Activated T-helper 1 cell treated with Interleukin-2 at 50 U/mL for 16 hours (primary cell): ENCODE results near the gene IL9.
"Not testable (repeated sequence)": the region's sequence is repeated elsewhere in the genome, so short reads cannot be mapped to it uniquely, and the experiment has no call there.

ENCODE experiments used
- DNase-seq: peaks from one replicate; pipeline ENCODE4 v3.0.0-alpha.2; 2020; ENCODE audit warnings: low read depth

IL9 gene

DNA sequence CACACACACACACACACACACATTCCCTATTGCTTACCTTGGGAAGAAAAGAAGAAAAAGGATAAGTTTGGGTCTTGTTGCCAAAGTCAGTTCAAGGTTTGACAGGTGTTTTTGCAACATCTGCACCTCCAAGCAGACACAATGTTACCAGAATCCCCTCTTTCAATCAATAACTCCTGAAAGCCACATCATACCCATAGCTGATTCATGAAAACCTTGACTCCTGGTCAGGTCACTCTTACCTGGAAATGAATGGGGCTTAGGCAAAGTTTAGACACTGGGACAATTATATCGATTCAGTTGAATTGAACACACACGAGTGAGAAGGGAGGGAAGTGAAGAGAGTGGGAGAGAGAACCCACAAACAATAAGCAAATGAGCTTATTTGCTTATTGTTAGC lies 27.0 kb downstream of the IL9 start:
- DNase-seq = no peak

DNA sequence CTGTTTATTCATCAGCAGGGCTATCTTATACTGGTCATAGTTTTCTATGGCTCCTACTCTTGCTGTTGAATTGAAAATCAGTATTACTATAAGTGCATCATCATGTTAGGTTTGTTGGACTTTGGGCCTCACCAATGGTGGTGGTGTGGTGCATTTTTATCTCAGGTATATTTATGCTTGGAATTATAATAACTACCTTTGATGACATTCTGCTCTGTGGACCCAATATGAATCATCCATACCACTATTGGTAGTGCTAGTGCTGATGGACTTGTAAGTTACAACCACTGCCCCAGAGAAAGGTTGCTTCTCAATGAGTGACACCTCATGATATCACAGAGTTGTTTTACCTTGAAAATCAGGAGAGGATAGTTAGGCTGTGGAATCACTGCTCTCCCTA lies 28.0 kb downstream of the IL9 start:
- no peak for DNase-seq

DNA sequence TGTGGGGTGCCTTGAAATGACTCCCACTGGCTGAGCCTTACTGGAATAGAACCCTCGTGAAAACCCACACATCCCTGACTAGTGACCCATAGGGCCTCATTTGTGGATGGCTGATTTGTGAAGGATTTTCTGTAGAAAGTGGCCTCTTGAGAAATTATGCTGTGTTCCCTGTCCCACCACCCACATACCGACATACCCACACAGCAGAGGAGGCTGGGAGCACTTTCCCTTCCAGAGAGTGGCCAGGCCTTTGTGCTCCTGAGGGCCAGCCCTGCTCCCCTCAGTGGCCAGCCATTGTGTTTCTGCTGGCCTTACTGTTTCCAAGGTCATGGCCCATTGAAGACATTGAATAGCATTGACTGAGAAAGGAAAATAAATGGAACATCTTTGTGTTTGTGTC lies 29.6 kb downstream of the IL9 start:
- no peak for DNase-seq

DNA sequence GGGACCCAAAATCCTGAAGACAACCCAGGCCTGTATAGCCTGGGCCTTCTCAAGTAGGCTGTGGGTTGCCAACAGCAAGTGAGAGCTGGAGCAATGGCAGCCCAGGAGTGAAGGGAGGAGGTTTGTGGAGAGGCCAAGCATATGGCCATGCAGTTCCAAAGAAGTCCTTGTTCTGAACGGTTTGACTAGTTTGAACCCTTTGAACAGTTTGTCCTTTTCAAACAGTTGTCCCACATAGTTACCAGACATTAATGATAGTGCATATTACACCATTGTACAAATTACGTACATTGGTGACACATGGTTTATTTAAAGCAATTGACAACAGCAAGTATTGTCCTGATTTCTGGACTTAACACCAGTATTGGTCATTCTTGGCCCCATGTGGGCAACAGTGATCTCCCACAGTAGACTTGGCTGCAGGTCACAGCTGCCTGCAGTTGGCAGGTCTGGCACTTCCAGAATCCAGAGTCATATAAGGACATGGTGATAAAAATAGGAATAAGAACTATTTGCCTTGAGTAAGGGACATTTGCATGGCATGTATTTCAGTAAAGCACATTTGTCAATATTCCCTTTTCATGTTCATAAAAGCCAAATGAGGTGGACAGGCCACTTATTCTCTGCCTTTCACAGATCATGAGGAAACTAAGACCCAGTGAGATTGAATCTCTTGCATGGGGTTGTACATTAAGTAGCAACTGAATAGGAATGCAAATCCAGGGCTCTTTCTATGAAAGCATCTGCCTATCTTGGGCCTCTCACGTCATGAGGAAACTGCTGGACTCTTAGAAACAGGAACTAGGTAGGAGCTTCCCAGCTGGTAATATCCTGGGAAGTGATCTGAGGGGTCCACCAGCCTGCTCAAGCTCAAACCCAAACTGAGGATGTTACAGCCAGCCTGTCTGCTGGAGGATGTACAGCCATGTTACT lies 30.9 kb downstream of the IL9 start:
- no peak for DNase-seq

DNA sequence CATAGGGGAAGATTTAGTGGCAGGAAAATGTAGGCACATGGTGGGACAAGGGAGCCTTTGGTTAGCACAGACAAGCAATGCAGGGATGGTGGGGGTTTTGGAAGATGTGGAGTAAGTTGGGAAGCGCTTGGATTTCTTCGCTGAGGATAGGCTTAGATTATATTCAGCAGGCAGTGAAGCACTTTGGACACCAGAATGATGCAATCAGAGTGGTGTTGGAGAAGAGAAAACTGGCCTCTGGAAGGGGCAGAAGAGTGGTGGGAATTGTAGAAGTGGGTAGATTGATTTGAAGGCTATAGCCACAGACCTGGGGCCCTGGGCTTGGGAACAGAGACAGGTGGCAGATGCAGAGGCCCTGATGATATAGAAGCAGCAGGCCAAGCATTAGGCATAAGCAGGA lies 32.9 kb downstream of the IL9 start:
- no peak for DNase-seq

DNA sequence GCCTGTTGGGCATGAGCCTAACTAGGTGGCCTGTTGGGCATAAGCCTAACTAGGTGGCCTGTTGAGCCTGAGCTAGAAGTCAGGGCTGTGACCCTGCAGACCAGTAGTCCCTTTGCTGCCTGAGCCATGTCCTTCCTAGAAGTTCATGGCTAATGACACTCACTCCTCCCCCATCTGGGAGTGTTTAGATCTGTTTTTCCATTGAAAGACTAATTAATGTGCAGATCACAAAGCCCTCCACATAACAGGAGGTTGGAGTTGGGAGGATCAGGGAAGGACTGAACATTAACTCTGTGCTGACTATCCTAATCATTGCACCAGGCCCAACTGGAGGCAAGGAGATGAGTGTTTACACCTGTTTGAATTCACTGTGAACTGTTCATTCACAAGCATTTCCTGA lies 33.6 kb downstream of the IL9 start:
- no peak for DNase-seq

DNA sequence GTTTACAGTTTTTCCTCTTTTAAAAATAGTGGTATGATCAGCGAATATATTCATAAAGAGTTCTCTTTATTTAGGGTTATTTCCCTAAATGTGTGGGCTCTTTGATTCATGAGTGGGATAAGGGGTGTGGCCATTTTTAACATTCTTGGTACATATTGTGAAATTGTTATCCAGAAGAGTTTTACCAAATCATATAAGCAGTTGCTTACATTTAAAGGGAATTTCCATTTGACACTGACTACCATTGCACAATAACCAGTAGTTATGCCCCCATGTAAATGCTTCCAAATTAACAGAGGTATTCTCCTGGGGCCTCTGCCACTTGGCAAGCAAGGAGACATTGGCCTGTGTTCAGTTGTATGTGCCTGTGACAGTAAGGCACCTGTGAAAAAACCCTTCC lies 34.0 kb downstream of the IL9 start:
- DNase-seq = no peak

DNA sequence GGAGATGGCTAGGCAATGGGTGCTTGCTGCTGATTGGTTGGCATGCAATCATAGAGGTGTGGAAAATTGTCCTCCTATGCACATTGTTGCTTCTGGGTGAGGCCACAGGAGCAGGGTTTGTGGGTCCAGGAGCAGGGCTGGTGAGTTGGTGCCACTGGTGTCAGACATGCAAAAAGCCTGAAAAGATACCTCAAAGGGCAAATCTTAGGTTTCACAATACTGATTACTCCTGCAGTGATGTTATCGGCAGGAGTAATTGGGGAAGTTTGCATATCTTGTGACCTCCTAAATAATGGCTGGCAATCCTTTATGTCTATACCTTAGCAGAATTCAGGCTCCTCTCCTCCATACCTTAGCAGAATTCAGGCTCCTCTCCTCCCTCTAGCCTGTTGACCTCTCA lies 36.0 kb downstream of the IL9 start:
- DNase-seq = no peak

DNA sequence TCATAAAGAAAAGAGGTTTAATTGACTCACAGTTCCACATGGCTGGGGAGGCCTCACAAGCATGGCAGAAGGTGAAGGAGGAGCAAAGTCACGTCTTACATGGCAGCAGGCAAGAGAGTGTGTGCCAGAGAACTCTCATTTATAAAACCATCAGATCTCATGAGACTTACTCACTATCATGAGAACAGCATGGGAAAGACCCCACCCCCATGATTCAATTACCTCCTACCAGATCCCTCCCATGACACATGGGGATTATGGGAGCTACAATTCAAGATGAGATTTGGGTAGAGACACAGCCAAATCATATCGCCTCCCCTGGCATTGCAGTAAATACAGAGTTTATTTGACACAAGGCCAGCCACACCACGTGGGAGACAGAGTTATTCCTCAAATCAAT lies 36.5 kb downstream of the IL9 start:
- DNase-seq = not testable (repeated sequence)

DNA sequence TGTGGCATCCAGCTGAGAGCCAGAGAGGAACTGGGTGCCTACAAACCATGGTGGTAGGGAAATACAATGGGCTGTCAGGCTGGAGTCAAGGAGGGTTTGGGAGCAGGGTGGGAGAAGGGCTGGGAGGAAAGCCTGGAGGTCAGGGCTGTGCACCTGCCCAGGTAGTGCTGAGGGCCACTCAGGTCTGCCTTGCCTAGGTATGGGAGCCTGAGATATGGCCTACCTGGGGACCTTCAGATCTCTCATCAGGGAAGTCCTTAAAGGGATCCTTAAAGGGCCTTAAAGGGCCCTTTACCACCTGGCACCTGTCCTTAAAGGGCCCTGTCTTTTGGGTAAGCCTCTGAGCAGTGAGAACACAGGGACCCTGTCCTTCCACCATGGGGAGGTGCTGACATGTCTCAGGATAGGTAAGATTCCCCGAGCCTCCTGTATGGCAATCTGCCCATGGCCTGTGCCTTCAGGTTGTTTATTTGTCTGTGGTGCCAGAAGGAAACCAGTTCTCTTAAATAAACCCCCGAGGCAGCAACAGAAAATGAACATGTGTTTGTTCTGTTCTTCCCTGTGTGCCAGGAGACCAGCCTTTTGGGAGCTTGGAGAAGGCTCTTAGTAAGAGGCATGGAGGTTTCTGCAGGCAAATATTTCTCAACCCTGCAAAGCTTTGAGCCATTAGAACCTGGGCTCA lies 37.9 kb downstream of the IL9 start:
- DNase-seq = no peak

DNA sequence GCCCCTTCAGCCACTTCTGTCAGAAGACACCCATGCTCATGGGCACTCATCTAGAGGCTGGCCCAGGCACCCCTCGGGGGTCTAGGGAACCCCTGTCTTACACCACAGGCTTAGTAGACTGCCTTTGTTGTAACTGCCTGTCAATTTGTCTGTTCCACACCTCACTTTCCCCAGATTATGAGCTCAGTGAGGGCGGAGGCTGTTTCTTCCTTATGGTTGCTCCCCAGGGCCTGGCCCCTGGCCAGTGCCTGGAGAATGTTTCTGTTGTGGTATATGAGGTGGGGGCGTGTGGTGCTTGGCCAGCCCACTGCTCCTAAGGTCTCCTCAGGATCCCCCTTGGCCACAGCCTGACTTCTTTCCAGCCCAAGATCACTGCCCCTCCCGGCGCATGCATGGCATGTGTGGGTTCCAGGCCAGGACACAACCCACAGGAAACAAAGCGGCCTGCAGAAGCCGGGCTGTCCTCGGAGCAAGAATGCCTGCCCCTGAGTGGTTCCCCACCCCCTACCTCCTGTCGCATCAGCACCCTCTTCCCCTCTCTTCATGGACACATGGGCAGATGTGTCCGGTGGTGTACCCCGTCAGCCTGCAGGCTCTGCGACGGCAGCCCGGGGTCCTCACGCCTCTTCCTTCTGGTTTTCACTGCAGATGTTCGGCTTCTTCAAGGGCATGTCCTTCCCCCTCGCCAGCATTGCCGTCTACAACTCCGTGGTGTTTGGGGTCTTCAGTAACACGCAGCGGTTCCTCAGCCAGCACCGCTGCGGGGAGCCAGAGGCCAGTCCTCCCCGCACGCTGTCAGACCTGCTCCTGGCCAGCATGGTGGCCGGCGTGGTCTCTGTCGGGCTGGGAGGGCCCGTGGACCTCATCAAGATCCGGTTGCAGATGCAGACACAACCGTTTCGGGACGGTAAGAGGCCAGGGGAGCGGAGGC lies 43.5 kb downstream of the IL9 start:
- DNase-seq = no peak

DNA sequence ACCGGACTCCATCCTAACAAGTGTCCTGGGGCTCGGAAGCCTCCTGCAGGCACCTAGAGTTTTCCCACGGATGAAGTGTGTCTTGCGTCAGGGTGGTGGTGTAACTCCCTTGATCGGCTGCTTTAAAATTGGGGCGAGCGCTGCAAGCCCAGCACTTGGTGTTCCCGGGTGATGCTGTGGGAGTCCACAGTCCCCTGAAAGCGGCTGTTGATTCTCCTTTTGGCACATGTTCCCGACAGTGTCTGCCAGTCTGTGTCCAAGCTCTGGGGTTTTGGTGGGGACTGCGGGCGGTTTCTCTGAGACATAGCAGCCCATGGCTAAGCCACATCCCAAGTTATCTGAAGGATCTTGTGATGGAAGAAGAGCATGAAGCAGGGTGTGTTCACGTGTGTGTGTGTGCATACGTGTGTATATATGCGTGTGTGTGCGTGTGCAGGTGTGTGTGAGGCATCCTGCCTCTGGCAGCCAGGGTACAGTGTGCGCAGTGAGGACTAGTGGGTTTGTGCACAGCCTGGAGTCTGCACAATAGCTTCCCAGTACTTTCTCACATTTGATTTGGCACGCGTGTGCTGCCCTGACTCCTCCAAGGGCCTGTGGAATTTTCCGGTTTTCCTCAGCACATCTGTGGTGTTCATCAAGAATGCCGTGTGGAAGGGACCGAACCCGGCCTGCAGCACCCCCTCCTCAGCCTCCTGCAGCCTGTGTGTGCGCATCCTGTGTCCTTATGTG lies 44.3 kb downstream of the IL9 start:
- DNase-seq = no peak

DNA sequence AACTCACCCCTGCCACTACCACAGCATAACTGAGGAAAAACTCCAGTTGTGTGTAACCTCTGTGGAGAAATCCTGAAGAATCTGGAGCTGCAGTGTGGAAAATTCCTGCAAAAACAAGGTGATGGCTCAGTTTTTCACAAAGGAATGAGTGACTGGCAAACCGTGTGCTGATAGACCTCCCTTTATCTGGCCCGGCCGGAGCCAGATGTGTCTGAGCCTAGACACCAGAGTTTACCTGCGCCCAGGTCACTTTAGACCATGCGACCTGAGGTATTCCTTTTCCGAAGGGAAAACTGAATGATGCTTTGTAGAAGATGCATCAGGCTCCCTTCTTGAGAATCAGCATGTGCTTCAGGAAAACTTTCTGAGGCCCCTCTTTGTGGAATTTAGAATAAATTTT lies 45.0 kb downstream of the IL9 start:
- no peak for DNase-seq

DNA sequence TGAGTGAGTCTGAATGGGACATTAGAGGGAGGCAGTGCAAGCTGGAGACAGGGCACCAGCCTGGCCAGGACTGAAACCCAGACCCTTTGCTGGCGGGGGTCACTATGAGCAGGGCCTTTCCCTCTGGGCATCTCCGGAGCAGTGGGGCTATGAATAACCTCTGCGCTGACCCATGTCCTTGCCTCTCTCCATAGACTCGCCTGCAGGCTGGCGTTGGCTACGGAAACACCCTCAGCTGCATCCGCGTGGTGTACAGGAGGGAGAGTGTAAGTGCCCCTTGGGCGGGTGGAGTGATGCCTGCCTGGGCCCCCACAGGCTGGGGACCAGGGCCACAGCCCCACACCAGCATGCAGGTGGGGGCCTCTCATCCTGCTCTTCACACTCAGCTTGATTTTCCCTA lies 45.4 kb downstream of the IL9 start:
- no peak for DNase-seq

DNA sequence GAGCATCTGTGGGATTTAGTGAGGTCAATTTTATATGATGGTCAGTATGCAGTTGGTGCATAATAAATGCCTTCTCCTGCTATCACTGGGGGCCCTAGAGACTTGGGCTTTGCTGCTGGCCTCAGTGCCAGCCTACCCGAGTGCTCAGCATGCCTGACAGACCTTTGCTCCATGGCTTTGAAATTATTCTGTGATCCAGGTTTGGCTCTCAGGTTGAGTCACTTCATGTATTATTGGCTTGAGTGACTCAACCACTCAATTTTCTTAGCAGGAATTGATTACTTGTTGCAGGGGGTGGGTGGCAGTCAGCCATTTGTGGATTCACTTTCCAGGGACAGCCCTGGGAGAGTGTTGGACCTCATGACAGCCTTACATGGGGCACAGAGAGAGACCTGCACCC lies 47.7 kb downstream of the IL9 start:
- no peak for DNase-seq

DNA sequence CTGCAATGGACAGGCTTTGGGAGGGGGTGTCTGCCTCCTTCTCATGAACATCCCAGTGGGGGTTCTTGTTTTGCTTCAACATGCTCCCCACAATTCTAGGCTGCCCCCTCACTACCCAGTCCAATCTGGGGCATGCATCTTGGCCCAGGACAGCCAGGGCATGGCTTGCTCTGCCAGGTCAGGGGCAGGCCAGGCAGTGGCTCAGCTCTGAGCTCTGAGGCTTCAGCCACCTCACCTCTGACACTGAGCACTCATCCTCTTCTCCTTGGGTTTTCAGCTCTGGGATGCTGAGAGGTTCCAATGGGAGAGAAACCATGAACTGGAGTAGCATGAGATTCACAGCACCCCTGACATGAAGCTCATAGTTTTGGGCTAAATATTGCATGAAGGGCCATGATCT lies 49.3 kb downstream of the IL9 start:
- DNase-seq = no peak

DNA sequence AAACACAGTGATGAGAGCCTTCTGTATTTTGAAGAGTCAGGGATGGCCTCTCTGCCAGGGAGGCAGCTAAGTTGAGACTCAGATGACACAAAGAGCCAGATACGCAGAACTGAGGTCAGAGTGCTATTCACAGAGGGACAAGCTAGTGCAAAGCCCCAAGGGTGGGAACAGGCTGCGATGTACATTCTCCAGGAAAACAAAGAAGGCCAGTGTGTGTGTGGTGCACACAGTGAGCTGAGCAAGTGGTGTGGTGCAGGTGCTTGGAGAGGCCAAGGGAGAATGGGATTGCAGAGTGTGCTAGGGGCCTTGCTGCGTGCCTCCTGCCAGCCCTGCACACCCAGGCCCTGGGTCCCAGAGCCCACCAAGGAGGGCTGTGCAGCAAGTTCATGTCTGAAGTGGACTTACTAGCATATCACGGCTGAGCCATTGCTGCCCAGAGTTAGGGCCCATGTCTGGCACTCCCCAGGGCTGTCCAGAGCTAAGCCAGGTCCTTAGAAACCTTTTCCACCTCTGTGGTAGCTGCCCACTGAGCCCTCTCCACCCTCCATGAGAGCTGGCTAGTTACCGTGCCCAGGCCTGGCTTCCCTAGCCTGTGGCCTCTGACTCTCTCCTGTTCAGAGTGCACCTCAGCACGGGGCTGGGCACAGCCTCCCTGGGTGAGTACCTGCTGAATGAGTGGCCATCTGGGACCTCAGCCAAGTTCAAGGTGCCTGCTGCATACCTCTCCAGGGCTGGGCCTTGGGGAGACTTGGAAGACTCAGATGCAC lies 51.9 kb downstream of the IL9 start:
- no peak for DNase-seq

DNA sequence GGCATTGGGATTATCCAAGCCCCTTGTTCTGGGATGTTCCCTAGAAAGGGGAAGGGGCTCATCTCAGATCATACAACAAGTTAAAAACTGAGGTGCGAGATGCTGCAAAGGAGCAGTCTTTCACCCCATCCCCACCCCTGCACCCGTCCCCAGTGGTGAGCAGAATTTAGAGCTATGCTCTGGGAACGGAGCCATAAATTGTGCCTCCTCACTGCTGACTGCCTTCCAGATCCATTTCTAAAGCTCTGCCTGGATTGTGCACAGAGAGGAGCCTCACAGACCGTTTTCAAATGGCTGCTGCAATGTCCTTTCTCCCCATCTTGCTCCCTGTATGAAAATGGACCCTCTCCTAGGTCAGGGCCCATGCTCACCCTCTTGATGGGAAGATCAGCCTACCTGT lies 52.9 kb downstream of the IL9 start:
- DNase-seq = no peak
